Activated CD4-positive, alpha-beta T cell treated with anti-CD3 and anti-CD28 coated beads, Interleukin-2, Interleukin-4, amounts not matched to agents 100 ng/mL and 50 ng/mL, durations not matched to agents 16 hours and 8 hours (primary cell): ENCODE measurements around the gene ZNF891.

Source experiments
- DNase-seq: peaks from one replicate; pipeline ENCODE4 v3.0.0-alpha.2; 2020; ENCODE audit warnings: low spot score

The ZNF891 gene

DNA sequence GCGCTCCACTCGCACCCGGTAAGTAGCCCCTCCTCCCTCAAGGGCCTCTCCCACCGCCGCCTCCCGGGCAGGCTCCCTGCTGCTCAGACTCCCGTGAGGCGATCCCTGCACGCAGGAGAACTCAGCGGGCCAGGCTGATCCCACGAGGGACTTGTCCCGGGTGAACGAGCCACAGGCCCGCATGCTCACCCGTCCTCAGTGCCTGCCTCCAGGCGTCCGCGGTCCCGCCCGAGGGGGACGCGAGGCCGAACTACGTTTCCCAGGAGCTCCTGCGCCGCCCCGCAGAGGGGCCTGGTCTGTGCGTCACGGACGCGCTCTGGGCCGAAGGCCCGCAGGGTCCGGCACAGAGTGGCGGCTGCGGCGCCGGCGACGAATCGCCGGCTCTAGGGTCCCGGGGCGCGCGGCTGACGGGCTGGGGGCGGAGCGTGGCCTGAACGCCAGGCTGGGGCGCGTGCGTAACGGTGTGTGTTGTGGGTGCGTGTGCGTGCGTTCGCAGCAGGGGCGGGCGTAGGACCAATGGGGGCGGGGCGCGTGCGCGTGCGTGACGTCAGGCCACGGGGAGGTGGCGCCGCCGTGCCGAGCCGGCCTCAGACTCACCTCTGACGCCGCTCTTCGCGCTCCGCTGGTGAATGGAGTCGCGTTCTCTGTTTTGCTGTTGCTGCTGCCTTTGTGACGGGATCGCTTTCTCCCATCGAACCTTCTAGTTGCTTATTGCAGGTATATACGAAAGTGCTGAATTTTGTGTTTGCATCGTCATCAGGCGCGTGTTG, at the start of gene ZNF891, which contains the start of gene ZNF10:
Gene ZNF891 (minus strand): TSS at position 237 of the 770 bp plus-strand sequence. CDS start 8,356 bp downstream, outside the sequence.
Gene ZNF10 (plus strand): TSS at position 590 of the 770 bp plus-strand sequence. CDS start 13,866 bp downstream, outside the sequence.
- peak; percentile 94 for DNase-seq

DNA sequence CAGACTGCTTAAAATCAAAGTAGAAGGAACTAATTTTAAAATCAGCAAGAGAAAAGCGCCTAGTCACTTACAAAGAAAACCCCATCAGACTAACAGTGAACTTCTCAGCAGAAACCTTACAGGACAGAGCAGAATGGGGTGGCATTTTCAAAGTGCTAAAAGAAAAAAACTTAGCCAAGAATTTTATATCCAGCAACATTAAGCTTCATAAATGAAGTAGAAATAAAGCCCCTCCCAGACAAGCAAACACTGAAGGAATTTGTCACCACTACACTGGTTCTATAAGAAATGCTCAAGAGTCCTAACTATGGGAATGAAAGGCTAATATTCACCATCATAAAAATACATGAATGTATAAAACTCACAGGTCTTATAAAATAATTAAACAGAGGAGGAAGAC, 44.8 kb upstream of the ZNF891 start:
- no peak for DNase-seq

GRCh38 chr12:133172491-133172890, 42.4 kb upstream of the ZNF891 start:
- DNase-seq, result no peak

DNA sequence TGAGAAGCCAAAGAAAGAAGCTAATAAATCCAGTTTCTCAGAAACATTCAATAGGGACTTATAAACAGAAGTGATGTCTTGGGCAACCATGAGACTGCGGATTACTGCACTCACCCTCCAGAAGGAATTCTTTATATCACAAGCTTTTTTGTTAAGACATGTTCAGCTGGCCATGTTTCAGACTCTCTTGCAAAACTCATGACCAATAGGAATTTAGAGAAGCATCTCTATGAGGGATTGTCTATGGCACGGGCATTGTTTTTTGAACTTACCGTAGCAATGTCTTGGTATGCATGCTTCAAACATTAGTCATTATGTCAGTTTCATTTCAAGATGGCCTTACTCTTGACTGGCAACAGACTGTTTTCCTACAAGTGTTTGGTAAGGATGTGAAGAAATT, 35.7 kb upstream of the ZNF891 start:
- DNase-seq, result no peak

- DNase-seq, result no peak
Observed at GRCh38 chr12:133156125-133156690, 26.1 kb upstream of the ZNF891 start.

DNA sequence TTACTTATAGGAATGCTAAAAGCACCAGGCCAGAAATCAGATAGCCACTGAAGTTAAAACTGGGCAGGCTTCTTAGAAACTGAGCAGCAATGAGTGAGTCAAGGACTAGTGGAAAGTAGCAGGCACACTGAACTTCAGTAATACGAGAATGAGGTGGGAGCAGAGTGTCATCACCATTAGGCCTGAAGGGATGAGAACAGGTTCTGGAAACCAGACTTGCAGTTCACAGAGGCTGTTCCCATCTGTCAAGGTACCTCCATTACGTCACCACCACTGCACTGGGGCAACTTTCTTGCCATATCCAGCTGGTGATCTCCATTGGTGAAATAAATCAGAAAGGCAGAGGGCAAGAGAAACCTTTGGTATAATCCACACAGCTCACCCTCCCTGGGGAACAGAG, 15.9 kb upstream of the ZNF891 start:
- no peak for DNase-seq

GRCh38 chr12:133135747-133136146, 5.7 kb upstream of the ZNF891 start:
- DNase-seq, result no peak

- no peak for DNase-seq
Observed at GRCh38 chr12:133130808-133131128, 694 bp upstream of the ZNF891 start.

DNA sequence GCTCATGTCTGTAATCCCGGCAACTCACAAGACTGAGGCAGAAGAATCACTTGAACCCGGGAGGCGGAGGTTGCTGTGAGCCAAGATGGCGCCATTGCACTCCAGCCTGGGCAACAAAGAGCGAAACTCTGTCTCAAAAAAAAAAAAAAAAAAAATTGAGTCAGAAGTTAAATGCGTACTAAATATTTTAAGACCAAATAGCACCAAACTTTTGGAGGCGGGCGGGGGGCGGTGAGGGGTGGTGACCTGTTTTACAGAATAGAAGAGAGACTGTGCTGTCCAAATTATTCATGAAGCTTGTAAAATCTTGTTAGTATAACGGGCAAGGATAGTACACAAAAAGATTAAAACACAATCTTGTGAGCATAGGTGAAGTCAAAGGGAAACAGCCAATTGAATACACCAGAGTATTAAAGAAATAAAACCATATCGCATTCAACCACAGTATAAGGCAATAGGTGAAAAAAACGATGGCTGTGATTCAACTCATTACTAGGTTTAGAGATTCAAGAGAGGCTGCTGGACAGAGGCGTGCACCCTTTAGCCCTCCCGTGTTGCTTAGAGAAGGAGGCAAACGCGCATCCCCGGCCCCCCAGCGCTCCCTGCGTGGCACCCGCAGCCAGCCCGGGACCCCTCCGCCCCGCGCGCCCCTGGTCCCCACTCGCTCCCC, 571 bp downstream of the ZNF891 start:
- peak; percentile 17 for DNase-seq

- no peak for DNase-seq
Observed at GRCh38 chr12:133124674-133125073, 5.4 kb downstream of the ZNF891 start.

GRCh38 chr12:133120385-133121191, 9.5 kb downstream of the ZNF891 start:
- no peak for DNase-seq

DNA sequence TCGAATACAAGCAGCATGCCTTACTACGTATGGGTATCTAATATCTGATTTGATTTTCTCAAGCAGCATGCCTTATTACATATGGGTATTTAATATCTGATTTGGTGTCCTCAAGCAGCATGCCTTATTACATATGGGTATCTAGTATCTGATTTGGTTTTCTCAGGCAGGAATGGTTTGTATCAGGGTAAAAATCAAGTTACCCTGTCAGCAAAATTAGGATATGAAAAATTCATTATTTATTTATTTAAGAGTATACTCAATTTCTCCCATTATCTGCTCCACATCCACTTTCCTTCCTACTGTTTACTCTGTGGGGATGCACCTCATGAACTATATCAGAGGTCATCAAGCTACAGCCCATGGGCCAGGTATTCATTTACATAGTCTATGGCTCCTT, 21.9 kb downstream of the ZNF891 start:
- DNase-seq, result no peak

DNA sequence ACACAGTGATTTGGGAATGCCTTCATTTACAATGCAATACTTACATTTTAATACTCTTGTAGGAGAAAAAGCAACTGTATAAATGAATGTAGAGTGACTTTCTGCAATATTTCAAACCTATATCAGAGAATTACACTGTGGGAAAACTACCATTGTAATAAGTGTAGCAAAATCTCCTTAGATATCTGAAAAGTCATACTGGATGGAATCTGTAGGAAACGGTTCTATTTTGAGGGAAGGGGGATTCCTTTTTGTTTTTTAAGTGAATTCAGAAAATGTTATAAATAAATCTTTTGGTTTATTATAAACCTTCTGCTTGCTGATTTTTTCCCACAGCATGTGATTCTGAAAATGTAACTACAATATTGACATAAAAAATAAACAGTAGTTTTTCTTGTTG, 23.0 kb downstream of the ZNF891 start:
- no peak for DNase-seq

GRCh38 chr12:133106253-133106652, 23.8 kb downstream of the ZNF891 start:
- DNase-seq, result no peak

DNA sequence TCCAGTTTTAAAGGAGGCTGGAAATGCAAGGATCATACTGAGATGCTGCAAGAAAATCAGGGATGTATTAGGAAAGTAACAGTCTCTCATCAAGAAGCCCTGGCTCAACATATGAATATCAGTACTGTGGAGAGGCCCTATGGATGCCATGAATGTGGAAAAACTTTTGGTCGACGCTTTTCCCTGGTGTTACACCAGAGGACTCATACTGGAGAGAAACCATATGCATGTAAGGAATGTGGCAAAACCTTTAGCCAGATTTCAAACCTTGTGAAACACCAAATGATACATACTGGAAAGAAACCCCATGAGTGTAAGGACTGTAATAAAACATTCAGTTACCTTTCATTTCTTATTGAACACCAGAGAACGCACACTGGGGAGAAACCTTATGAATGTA, 24.5 kb downstream of the ZNF891 start:
- no peak for DNase-seq

DNA sequence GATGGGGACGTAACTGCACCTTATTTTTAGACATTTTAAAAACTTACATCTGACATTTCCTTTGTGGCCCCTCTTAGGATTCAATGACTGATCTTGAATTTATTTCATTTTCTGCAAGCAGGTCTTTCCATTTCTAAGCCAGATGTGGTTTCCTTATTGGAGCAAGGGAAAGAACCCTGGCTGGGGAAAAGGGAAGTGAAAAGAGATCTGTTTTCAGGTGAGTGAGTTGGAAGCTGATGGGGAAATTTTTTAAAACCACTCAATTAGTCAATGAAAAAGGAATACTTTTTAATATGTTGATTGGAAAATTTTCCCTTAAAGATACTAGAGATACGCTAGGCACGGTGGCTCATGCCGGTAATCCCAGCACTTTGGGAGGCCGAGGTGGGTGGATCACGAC, 46.7 kb downstream of the ZNF891 start:
- no peak for DNase-seq

- no peak for DNase-seq
Observed at GRCh38 chr12:133081159-133081780, 48.8 kb downstream of the ZNF891 start.

DNA sequence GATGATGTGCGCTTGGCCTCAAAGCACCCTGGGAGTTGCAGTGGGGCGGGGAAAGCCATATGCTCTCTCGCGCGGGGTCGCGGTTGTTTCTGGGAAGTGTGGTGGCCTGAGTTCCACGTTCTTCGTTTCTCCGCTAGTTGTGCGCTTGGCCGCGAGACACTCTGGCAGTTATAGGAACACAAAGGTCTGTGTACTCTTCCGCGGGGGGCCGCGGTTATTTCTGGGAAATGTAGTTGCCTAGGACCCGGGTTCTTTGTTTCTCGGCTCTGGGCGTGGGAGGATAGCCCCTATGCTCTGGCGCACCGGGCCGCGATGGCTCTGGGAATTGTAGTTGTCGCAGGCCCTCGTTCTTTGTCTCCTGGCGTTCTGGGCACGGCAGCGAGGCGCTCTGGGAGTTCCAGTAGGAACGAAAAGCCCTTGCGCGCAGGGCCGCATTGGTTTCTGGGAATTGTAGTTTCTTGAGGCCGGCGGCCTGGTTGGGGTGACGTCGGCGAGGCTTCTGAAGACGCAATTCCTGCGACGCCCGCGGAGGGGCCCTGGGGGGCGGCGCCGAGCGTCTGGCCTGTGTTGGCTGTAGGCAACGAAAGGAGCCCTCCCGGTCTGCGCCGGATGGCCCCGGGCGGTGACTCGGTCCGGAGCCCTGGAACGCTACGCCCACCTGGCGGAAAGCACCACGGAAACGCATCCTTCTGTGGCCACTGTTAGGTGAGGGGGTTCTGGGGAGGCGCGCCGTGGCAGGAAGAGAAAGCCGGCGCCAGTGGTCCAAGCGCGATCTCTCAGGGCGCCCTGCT, 49.5 kb downstream of the ZNF891 start, which contains the start of gene ZNF140:
Gene ZNF140 (plus strand): TSS at position 556 of the 791 bp plus-strand sequence. CDS start 398 bp downstream, outside the sequence.
- DNase-seq, result peak; percentile 94

DNA sequence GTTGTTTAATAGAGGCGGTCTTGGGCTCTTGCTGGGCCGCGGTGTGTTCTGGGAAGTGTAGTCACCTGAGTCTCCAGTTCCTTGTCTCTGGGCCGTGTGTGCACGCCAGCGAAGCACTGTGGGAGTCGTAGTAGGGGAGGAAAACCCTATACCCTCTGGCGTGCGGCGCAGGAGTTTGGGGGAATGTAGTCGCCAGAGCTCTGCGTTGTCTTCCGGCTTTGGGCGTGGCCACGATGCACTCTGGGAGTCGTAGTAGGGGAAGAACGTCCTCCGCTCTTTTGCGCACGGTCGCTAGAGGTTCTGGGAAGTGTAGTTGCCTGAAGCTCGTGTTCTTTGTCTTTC, 50.1 kb downstream of the ZNF891 start:
- peak; percentile 93 for DNase-seq

GRCh38 chr12:133073836-133074235, 56.2 kb downstream of the ZNF891 start:
- DNase-seq, result no peak

DNA sequence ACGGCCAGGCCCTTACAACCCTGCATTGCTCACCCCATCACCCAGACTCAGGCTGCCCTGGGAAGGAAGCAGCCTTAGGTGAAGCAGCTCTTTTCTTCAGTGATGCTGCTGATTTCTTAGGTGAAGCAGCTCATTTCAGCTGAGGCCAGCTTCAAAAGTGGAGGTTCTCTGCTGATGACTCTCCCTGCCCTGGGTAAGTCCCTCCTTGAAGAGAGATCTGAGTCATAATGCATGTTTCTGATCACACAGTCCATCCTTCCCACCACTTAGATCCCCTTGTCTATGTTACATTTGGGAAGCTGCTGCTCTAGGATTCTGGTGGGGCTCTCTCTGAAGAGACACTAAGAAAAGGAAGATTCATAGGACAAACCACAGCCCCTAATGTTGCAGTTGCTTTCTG, 66.5 kb downstream of the ZNF891 start:
- DNase-seq, result no peak
